HG03521 (cell line): Measurements from ENCODE around the gene MVP.

Experiments
- ATAC-seq: cut with Tn5 transposase; IDR thresholded peaks from one replicate; pipeline ENCODE4 v1.9.1; 2021; ENCODE audit warnings: mild to moderate bottlenecking, moderate library complexity; ENCODE audit not compliant: unreplicated experiment

The MVP gene

GRCh38 chr16:29840240-29840639, 20.0 kb downstream of the MVP start:
- no peak for ATAC-seq

GRCh38 chr16:29841631-29842030, 21.4 kb downstream of the MVP start:
- ATAC-seq: no peak

GRCh38 chr16:29842732-29843346, 22.6 kb downstream of the MVP start:
- no peak for ATAC-seq

DNA sequence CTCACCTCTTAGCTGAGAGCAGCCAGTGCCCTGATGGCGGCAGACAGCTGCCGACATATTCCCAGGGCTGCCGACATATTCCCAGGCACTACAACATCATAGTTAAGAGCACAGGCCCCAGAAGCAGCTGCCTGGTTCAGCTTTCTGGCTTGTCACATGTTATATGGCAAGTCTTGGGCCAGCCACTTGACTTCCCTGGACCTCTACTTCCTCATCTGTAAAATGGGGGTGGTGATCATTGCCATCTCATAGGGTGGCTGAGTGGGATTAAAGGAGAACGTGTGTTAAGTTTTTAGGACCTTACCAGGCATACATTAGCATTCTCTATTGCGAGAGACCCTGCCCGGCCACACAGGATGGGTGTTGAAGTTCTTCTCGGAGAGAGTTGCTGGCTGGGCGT, 23.7 kb downstream of the MVP start:
- no peak for ATAC-seq

- no peak for ATAC-seq
Observed at GRCh38 chr16:29844575-29845331, 24.5 kb downstream of the MVP start.

- ATAC-seq: no peak
Observed at GRCh38 chr16:29845656-29846055, 25.4 kb downstream of the MVP start.

GRCh38 chr16:29848420-29849297, 28.4 kb downstream of the MVP start:
- no peak for ATAC-seq

DNA sequence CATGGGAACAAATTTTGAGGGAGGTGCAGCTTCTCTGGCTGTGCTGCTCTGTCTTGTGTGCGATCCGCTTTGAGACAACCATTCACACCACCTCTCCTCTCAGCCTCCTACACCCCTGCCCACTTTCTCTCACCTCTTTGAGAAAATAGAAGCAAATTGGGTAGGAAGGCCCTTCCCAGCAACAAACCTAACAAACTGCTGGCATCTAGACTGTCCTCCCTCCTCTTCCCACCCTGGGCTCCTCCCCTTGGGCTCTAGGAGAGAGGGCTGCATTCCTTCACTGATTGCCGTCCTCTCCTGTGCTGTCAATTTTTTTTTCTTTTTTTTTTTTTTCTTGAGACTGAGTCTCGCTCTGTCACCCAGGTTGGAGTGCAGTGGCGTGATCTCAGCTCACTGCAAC, 29.2 kb downstream of the MVP start:
- ATAC-seq: no peak

- no peak for ATAC-seq
Observed at GRCh38 chr16:29850998-29851397, 30.7 kb downstream of the MVP start.

GRCh38 chr16:29852654-29853053, 32.4 kb downstream of the MVP start:
- ATAC-seq: no peak

DNA sequence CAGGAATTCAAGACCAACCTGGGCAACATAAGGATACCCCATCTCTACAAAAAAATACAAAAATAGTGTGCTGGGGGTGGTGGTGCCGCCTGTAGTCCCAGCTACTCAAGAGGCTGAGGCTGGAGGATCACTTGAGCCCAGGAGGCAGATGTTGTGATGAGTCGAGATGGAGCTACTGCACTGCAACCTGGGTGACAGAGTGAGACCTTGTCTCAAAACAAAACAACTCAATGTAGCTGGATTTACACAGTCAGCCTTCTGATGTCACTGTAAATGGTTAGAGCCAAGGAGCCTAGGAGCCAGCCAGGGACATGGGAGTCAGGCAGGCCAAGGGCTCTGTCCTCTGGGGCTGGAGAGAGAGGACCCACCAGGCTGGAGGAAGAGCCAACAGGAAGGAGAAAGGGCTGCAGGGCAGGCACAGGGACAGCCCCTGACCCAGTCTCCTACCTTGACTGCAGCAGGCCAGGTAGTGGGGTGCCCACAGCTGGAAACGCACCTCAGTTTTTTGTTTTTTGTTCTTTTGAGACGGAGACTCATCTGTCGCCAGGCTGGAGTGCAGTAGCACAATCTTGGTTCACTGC, 34.3 kb downstream of the MVP start:
- no peak for ATAC-seq

DNA sequence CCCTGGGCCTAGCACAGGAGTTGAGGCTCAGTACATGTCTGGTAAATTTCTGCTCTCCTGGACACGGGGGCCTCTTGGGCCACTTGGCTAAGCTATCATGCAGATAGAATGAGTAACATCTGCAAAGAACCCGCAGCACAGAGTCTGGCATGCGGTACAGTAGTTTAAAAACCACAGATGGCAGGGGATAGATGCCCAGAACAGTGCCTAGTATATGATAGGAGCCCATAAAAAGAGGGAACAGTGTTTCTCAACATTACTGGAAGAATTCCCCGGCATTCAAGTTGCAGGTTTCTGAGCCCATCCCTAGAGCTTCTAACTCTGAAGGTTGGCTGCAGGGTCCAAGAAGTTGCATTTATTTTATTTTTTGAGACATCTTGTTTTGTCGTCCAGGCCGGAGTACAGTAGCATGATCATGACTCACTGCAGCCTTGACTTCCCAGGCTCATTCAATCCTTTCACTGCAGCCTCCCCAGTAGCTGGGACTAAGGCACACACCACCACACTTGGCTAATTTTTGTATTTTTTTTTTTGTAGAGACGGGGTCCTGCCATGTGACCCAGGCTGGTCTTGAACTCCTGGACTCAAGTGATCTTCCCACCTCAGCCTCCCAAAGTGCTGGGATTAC, 37.0 kb downstream of the MVP start:
- no peak for ATAC-seq

DNA sequence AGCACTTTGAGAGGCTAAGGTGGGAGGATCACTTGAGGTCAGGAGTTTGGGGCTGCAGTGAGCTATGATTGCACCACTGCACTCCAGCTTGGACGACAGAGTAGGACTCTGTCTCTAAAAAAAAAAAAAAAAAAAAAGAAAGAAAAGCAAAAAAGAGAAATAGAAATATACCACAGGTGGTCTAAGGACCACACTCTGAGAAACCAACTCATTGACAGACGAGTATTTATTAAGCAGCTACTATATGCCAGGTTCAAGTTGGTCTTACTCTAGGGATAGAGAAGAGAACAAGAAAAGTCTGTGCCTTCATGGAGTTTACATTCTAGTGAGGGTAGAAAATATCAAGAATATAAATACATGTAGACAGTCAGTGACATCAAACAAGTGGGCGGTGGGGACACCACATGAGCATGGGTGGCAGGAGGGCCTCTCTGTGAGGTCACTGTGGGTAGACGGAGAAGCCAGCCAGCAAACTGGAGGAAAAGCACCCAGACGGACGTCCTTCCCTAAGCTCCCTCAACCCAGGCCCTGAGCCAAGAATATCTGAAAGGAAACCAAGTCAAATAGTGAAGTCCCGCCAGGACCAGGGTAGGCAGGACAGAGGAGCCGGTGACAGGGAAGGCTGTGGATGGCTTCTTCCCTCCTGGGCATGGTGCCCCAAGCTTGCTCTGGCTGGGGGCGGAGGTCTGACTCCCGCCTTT, 38.0 kb downstream of the MVP start:
- no peak for ATAC-seq

GRCh38 chr16:29858974-29859373, 38.7 kb downstream of the MVP start:
- no peak for ATAC-seq

DNA sequence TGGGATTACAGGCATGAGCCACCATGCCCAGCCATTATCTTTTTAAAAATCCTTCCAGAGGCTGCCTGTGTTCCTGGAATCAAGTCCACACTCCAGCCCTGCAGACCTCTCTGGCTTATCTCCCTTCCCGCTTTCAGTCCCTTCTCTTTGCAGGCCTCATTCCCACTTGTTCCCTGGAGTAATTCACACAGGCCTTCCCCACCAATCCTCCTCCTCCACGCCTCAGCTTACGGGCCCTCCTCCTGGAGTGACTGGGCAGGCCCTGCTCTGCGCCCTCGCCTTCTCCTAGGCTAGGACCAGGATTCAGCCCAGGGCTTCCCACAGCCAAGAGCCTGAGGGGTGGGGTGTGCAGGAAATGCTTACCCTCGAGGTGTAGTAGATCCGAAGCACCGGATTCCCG, 40.0 kb downstream of the MVP start:
- no peak for ATAC-seq

GRCh38 chr16:29862383-29862883, 42.2 kb downstream of the MVP start:
- ATAC-seq: no peak

- peak; percentile 88 for ATAC-seq
Observed at GRCh38 chr16:29862884-29863668, 42.8 kb downstream of the MVP start, which contains the start of gene CDIPT. Gene CDIPT, minus strand, starts transcription at chr16:29863226. Its CDS starts 369 bp downstream, at chr16:29862857.

DNA sequence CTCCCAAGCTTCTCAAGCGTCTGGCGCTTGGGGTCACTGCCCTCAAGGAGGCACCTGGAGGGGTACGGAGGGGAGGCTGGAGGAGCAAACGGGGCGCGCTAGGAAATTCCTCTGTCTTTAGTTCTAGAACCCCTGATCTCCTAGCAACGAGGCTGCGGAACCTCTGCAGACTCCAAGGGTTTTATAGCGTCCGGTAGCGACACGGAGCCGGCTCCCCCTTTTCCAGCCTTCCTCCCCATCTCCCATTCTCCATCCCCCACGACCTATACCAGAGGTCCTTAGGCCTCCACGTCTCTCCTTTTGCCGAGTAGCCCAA, 43.4 kb downstream of the MVP start:
- no peak for ATAC-seq

DNA sequence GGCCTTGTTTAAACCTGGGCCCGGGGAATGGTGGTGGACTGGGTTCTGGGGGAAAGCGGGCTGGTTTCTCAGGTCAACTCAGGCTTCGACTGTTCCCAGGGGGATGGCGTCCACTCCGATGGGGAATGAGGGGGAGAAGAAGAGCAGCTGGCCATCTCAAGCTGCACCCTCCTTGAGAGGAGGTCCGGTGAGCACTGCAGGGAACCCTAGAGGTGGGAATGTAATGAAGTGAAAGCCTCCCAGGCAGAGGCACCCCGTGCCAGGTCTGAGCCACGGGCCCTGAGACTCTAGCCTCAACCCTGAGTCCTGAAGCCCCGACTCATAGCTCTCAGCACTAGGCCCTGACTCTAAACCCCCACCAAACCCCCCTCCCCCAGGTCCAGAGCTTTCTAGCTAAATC, 43.9 kb downstream of the MVP start:
- no peak for ATAC-seq
